ENCODE measurements around the gene B3GAT2.

B3GAT2 gene

GRCh38 chr6:70982747-70983146 lies 25.9 kb upstream of the B3GAT2 start:
- no peak overlapping the region for H3K4me3 ChIP-seq (ENCODE audit: low read depth, low read length)
- TF ChIP-seq CTCF (IDR thresholded peaks at IDR 0.05; ENCODE audit: borderline replicate concordance, insufficient read depth, low read depth, low read length), result no peak

GRCh38 chr6:70980727-70981126 lies 23.9 kb upstream of the B3GAT2 start:
- TF ChIP-seq CTCF (IDR thresholded peaks at IDR 0.05; ENCODE audit: borderline replicate concordance, insufficient read depth, low read depth, low read length), result no peak
- no peak overlapping the region for H3K4me3 ChIP-seq (ENCODE audit: low read depth, low read length)

GRCh38 chr6:70973604-70974003 lies 16.7 kb upstream of the B3GAT2 start:
- TF ChIP-seq CTCF (IDR thresholded peaks at IDR 0.05; ENCODE audit: borderline replicate concordance, insufficient read depth, low read depth, low read length), result no peak
- H3K4me3 ChIP-seq (ENCODE audit: low read depth, low read length), result no peak overlapping the region

- no peak for TF ChIP-seq CTCF (IDR thresholded peaks at IDR 0.05; ENCODE audit: borderline replicate concordance, insufficient read depth, low read depth, low read length)
Observed at GRCh38 chr6:70967049-70967448, 10.2 kb upstream of the B3GAT2 start.

GRCh38 chr6:70957284-70957617 lies 391 bp upstream of the B3GAT2 start:
- H3K4me3 ChIP-seq (ENCODE audit: low read depth, low read length), result no peak overlapping the region

More at GRCh38 chr6:70967049-70967448, 10.2 kb upstream of the B3GAT2 start:
- H3K4me3 ChIP-seq (ENCODE audit: low read depth, low read length), result no peak overlapping the region

GRCh38 chr6:70956191-70956450 lies 739 bp downstream of the B3GAT2 start:
- no peak for TF ChIP-seq CTCF (IDR thresholded peaks at IDR 0.05; ENCODE audit: borderline replicate concordance, insufficient read depth, low read depth, low read length)
- H3K4me3 ChIP-seq (ENCODE audit: low read depth, low read length), result peak overlapping the region; percentile 29

More at GRCh38 chr6:70957284-70957617, 391 bp upstream of the B3GAT2 start:
- TF ChIP-seq CTCF (IDR thresholded peaks at IDR 0.05; ENCODE audit: borderline replicate concordance, insufficient read depth, low read depth, low read length), result no peak

- TF ChIP-seq CTCF (IDR thresholded peaks at IDR 0.05; ENCODE audit: borderline replicate concordance, insufficient read depth, low read depth, low read length), result peak; percentile 96
- H3K4me3 ChIP-seq (ENCODE audit: low read depth, low read length), result peak overlapping the region; percentile 29
Observed at GRCh38 chr6:70955441-70956190, 1.2 kb downstream of the B3GAT2 start.
